NCI-H2107 treated with DMSO at 0.1 percent for 48 hours (cell line): Measurements from ENCODE around the gene ATP6V0D1.
A peak's percentile ranks its signal among the peaks of the same experiment; 100 is the strongest.
"Not testable (repeated sequence)": the region's sequence is repeated elsewhere in the genome, so short reads cannot be mapped to it uniquely, and the experiment has no call there.

Source experiments
- DNase-seq: peaks from one replicate; lab custom pipeline; 2025; ENCODE audit not compliant: unreplicated experiment; lab: John Stamatoyannopoulos, UW

The ATP6V0D1 gene

DNA sequence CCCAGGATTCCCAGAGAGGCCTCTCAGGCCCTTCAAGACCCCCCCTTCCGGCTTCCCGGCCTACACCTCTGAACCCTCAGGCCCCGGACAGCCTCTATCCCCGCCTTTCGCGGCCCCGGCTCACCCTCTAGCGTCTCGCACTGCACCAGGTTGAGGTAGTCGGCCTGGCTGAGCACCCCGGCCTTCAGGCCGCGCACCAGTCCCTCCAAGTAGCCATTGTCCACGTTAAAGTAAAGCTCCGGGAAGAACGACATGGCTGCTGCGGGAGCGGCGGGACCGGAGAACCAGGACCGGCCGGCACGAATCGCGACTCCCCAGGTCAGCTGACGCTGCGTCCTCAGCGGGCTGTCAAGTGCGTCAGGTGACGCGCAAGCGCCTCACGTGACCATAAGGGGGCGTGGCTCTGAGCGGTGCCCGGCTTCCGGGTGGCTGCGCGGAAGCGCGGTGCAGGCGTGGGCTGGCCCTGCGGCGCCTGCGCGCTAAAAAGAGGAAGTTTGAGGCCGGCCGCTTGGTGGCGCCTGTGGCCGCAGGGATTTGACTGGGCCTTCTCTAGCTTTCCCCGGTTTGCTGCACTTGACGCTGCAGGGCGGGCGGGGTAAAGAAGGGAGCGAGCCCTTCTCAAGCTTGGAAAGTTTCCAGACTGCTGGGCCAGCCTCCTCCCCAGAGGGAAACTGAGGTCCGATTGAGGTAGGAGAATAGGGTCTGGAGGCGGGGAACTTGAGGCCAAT lies at the start of gene ATP6V0D1:
Gene ATP6V0D1 (minus strand): TSS at position 325 of the 728 bp plus-strand sequence. CDS start 71 bp downstream, at position 254.
- DNase-seq: peak; percentile 83

DNA sequence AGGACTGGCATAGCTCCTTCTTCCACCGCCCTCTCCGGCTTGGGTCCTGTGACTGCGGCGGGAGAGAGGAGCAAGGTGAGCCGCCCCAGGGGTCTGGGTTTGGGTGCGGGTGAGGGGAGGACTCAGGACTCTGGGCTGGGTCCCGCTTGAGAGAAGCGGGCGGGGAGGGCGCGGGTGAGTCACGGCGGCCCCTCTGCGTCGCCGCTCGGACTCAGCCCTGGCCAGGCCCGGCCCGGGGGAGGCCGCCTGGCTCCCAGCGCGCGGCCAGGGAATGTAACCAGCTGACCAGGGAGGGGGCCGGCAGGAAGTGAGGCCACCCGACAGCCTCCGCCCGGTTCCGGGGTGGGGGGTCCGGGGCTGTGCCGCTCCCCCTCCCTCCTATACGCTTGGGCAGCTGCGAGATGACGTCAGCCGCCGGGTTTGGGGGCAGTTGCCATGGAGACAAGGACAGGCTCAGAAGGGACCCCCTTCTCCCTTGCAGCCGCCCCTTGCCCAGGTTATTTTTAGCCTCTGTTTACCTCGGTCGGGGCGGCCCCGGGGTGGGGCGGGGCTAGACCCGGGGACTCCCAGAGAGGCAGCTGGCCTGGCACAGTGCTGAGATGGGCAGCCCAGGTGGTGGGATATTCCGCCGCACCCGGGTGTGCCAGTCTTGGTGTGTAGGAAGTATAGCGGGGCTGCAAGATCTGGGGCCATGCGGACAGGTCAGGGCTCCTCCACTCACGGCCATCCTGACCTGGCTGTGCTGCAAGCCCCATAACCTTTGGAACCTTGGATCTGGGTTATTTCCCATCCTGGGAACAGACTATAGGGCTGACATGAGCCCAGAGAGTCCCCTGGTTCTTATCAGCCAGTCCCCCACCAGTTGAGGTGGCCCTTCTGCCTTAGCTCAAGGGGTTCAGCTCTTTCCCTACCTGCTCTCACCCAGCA lies 49.3 kb upstream of the ATP6V0D1 start:
- no peak for DNase-seq

DNA sequence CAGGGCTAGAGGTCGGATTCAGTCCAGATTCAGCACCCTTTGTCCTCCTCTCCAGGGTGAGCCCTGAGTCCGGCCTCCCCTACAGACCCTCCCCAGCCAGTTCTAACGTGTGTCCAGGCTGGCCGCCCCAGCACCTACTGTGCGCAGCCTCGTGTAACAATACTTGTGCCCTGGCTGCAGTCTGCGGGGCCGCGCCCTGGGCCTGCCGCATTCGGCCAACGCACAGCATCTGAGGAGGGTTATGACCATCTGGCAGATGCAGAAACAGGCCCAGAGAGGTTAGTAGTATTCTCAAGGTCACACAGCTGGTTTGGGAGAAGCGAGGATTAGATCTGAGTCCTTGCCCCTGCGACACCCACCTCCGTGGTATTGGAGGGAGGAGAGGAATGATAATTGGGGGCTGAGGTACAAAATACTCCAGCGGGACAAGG lies 48.6 kb upstream of the ATP6V0D1 start:
- no peak for DNase-seq

DNA sequence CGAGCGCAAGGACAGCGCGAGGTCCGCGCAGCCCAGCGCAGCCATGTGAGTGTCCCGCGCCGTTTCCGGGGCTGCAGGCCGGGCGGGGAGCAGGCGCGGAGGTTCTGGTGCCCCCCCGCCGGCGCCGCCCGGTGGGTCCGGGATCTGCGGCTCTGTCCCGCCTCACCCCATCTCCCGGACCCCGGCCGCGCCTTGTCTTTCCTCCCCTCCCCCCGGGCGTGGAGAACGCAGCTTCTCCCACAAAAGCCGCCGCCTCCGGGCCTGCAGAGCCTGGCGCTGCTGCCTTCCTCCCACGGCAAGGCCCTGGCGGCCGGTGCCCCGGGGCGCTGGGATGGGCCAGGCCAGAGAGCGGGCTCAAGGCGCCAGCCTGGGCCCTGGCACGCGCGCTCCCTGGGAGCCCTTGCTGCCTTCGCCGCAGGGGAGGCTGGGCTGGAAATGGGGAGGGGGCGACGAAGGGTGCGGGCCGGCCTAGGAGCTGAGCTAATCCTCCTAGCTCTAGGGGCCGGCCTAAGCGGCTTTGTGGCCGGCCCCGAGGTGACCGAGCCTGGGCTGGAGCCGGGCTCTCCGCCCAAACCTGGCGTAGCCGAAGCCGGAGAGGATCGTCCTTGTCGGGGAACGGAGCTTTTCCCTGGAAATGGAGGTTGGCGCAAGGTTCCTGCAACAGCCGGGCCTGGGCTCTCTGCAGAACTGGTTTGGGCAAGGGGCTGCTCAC lies 48.1 kb upstream of the ATP6V0D1 start:
- DNase-seq: no peak

DNA sequence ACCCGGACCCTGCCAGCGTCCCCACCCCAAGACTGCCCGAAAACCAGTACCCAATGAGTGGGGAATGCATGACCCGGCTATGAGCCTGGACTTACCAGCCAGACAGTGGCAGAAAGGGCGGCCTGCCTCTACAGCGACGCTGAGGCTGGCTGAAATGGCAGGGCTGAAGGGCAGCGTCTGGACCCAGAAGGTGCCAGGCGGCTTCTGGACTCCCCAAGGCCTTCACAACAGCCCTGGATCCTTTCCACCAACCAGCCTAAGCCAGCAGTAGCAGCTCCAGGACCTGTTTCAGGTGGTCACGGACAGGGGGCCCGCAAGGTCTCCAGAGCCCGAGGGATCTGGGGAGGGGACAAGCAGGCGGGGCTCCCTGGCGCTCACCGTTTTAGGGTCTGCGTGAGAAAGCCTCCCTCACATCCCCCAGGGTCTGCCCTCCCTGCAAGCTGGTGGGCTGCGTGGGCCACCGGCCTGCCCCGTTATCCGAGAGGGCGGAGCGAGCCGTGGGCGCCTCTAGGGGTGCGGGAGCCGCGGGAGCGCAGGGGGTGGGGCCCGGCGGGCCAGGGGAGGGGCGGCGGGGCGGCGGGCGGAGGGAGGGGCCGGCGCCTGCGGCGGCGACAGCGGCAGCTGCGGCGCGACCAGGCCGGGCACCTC lies 47.4 kb upstream of the ATP6V0D1 start, which contains the start of gene RIPOR1:
Gene RIPOR1 (plus strand): TSS at position 608 of the 648 bp plus-strand sequence. CDS start 9,618 bp downstream, outside the sequence.
- no peak for DNase-seq

DNA sequence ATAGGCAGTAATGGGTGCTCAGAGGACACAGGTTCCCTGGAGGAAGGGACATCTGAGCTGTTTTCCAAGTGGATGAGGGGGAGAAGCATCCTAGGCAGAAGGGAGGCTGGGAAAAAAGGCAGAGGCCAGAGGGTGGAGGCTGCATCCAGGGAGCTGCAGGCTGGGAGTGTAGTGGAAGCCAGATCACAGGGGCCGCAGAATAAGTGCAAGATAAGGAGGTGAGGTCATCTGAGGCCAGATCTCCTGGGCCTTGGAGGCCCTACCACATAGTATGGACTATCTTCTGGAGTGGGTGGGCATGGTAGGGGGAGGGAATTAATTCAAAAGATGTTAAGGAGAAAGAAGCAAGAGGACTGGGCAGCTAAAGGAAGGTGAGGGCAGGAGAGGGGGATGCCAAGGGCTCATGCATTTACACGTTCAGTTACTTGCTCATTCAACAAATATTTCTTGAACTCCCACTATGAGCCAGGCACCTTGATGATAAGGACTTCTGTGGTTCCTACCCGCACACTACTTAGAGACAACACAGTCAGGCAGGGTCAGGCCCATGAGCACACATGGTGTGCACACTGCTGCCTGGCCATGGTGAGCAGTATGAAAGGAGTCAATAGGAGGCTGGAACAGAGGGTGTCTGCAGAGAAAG lies 45.3 kb upstream of the ATP6V0D1 start:
- no peak for DNase-seq

DNA sequence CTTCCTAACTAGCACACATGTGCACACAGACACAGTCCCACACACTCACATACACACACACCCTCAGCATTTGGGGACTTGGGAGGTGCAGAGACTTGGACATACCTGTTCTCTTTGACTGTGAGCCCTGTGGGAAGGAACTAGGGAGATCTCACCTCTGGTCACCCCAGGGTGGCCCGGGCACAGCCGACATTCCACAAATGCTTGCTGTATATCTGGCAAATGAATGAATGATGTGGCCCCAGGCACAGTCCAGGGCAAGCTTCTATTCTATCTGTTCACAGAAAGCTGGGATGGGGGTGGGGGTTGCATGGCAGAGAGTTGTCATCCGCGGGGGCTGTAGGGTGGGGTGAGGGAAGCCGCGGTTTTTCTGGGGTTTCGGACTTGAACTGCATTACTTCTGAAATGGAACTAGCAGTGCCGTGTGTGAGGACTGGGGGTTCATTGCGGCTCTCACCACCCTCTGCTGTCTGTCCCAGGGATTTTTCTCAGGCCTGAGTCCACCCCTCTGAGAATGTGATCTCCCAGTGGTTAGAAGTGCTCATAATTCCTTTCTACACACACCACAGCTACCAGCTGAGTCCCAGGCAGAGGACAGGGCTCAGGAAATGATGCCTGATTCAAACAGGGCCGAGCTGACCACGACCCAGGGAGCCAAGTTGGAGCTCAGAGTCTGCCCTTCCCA lies 44.4 kb upstream of the ATP6V0D1 start:
- no peak for DNase-seq

DNA sequence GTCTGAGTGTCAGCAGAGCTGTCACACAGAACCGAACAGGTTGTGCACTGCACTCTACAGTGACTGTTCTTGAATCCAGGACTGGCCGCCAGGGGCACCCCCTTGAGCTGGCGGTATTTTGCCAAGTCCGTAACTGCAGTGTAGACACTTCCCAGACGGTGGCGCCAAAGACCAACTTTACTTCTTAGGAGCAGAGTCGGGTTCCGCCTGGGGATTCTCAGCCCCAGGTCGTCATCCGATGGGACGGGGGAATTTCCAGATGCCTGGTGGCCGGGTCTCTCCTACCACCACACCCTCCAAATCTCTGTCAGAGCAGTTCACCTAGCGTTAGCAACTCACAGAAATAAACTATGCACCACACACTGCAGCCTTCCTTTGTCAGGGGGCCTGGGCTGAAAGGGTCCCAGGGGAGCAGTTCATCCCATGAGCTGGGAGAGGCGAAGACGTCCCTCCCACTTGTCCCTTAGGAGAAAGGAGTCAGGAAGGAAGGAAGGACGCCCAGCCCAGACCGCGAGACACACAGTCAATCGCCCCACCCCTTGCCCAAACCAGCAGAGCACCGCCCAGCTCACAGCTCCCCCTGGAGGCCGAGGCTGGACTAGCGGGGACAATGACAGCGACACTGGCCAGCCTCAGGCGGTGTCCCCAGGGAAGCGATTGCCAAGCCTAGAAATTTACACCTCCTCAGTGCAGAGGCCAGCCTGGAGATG lies 40.3 kb upstream of the ATP6V0D1 start:
- peak; percentile 78 for DNase-seq

DNA sequence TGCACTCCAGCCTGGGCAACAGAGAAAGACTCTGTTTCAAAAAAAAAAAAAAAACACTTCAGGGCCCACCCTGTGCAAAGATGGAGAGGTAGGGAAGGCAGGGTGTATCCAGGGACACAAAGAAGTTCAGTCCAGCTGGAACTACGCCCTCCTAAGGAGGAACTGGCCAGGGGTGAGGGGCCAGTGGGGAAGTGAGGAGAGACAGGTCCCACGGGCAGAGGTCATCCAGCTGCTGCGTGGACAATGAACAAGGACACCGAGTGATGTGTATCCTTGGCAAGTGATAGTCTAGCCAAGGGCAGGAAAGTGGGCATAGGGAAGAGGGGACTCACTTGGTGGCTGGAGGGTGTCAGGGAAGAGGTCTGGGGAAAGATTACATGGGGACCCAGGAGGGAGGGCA lies 38.3 kb upstream of the ATP6V0D1 start:
- no peak for DNase-seq

DNA sequence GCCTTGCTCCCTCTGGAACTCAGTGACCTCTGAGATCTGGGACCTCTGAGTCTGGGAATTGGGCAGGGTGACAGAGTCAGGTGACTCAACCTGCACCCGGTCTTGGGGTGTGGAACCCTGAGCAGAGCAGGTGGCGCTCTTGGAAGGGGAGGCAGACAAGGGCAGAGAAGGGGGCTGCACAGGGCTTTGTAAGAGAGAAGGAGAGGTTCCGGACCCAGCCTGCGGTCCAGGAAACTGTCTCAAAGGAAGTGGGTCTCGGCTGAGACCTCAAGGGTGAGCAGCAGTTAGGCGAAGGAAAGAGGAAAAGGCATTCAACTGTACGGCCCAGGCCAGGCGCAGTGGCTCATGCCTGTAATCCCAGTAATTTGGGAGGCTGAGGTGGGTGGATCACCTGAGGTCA lies 37.7 kb upstream of the ATP6V0D1 start:
- no peak for DNase-seq

DNA sequence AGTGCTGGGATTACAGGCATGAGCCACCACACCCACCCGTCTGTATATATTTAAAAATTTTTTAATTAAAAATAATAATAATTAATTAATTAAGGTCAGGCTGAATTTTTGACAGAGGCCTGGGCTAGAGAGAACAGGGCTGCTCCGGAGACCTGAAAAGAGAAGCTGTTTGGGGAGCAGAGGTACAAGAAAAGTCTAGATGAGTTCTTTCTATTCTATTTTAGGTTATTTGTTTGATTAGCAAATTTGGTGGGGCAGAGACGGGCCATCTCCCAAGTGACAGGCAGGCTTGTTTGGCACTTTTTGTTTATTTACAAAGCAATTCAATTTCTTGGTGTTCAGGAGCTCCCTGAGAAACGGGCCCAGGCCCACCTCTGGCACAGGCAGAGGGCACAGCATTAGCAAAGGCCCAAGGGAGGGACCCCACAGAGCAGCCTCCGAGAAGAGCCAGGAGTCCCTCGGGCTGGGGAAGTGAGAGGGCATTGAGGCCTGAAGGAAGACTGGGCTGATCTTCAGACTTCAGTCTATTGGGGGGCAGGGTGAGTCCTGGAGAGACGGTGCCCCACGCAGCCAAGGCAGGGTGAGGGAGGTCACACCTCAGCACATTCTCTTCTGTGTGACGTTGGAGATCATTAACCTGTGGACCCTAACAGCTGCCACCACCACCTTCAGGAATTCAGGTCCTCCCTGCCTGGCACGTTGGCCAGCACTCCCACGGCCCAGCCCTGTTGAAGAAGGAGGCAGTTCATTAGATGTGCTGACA lies 36.9 kb upstream of the ATP6V0D1 start:
- no peak for DNase-seq

DNA sequence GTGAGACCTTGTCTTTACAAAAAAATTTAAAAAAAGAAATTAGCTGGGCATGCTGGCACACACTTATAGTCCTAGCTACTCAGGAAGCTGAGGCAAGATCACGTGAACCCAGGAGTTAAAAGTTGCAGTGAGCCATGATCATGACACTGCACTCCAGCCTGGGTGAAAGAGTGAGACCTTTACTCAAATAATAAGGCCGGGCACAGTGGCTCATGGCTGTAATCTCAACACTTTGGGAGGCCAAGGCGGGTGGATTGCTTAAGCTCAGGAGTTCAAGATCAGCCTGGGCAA lies 36.1 kb upstream of the ATP6V0D1 start:
- DNase-seq: no peak

DNA sequence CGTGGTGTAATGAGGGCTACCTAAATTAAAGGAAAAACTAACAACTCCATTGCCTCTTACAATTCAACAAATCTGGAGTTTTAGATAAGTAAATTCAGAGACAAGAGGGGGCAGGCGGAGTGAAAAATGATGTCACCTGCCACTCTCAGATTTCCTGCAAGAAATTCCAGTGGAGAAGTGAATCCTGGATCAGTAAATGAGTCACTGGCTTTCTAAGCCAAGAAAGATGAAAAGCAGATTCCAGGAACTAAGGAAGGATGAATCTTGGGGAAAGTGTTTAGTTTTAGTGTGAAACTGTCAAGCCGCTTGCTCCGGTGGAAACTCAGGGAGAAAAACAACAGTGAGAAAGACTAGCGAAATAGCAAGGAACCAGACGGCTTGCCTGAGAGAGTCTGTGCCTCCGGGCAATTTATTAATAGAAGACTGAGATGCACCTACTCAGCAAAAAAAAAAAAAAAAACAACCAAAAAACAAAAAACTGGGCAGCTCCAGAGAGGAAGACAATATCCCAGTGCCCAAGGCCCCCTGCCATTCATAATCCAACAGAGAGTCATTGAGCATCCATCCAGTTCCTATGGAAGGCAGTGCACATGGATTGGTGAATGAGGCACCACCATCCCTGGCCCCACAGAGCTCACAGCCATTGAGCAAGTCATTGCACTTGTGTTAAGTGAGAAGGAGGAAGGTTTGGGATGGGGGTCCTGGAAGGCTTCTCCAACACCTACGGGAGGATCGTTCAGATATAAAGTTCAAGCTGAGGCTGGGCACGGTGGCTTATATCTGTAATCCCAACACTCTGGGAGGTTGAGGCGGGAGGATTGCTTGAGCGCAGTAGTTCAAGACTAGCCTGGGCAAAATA lies 35.6 kb upstream of the ATP6V0D1 start:
- no peak for DNase-seq

DNA sequence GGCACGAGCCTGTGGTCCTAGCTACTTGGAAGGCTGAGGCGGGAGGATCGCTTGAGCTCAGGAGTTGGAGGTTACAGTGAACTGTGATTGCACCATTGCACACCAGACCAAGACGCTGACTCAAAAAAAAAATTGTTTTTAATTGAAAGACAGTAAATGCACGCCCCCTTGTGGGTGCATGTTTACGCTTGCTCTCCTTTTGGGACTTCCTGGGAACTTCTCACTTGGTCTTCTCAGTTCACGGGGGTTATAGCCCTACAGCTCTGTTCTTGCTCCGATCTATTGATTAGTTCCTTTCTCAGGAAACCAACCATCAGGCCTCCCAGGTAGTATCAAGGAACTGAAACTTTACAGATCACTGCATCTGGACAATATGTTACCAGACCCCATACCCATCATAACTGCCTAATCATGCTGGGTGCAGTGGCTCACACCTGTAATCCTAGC lies 33.4 kb upstream of the ATP6V0D1 start:
- DNase-seq: no peak

DNA sequence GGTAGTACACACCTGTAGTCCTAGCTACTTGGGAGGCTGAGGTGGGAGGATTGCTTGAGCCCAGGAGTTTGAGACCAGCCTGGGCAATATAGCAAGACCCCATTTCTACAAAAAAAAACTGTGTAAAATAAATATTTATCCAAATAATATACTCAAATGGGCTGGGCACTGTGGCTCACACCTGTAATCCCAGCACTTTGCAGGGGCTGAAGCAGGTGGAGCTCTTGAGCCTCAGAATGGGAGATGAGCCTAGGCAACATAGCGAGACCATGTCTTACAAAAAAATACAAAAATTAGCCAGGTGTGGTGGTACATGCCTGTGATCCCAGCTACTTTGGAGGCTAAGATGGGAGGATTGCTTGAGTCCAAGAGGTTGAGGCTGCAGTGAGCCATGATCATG lies 32.9 kb upstream of the ATP6V0D1 start:
- DNase-seq: not testable (repeated sequence)

DNA sequence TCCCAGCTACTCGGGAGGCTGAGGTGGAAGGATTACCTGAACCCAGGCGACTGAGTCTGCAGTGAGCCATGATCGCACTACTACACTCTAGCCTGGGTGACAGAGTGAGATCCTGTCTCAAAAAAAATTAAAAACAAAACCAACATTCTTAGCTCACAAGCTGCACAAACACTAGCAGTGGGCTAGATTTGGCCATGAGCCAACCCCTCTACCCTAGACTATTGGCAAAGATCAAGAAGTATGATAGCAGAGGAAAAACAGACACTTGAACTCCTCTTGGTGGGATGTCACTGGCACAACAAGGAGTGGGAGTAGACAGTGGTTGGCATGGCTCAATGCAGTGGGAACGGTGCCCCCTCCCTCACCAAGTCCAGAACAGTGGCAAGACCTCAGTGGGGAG lies 28.1 kb upstream of the ATP6V0D1 start:
- no peak for DNase-seq

DNA sequence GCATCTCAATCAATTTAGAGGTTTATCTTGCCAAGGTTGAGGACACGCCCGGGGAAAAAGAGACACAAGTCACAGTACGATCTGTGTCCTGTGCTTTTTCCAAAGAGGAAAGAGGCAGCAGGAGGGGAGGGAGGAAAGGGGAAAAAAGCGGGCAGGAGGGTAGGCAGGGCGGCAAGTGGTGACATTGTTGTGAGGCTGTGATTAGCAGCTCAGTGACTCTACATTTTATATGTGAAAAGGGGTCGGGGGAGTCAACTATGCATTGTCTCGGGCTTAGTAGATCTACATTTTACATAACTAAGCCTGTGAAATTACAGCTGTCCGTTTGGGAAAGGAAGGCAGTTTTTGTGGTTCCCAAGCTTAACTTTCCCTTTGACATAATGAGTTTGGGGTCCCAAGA lies 25.5 kb upstream of the ATP6V0D1 start:
- no peak for DNase-seq
